Measurements from ENCODE around the gene IFIT1B. TPM values are rescaled to one million over a fixed set of nuclear protein-coding genes. Genes with fewer than 3 reads are reported as not detected.

IFIT1B gene
- polyA plus RNA-seq, 4 donors = 0.04 TPM; not detected in 3

DNA sequence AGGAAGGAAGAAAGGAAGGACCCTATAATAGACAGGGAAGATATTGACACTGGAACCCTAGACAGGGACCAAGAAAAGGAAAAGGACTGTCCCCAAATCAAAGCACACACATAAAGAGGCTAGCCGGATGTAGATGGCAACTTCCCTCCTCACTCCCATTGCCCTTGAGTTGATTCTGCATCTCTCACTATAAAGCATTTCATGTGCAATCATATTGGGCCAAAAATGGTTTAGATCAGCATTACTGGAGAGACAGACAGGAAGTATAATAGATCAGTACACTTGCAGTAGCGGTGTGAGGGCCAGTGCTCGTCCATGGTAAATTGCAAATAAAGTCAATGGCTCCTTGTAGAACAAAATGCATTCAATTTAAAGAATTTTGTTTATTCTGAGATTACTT is 41.6 kb upstream of the IFIT1B start:
- Histone ChIP-seq H3K9me3 (ENCODE audit: control insufficient read depth in 2 of 2, insufficient read depth in 1 of 2, low read depth in 1 of 2, low read length in 1 of 2) (no peaks in the 10 kb centered on the region), H3K4me1 (ENCODE audit: control insufficient read depth in 3 of 3, insufficient read depth in 2 of 3, low read depth in 1 of 3, low read length in 2 of 3) (peaks cover 5 to 42% (median 16%) of the 10 kb centered on the region in 3 donors), H3K27ac (ENCODE audit: low read depth in 1 of 3, low read length in 2 of 3) (peak overlapping the region in 1 of 3 donors; percentile 11), H3K4me3 (ENCODE audit: low read depth in 1 of 3, low read length in 3 of 3) (no peak overlapping the region), H3K36me3 (ENCODE audit: control insufficient read depth in 3 of 3, insufficient read depth in 2 of 3, low read depth in 1 of 3, low read length in 3 of 3) (peaks cover 5 to 11% (median 9%) of the 10 kb centered on the region in 3 donors), H3K27me3 (ENCODE audit: control insufficient read depth in 3 of 3, insufficient read depth in 3 of 3, low read length in 3 of 3) (no peaks in the 10 kb centered on the region)
- FAIRE-seq = no peak
- WGBS, 3 donors = 86 to 95% (median 94%) methylated on average over 3 of the region's 3 CpGs
- DNase-seq = no peak

GRCh38 chr10:89337484-89337883 is 40.4 kb upstream of the IFIT1B start:
- DNase-seq (peak in 1 of 2 donors; percentile 55), FAIRE-seq (no peak)
- Histone ChIP-seq H3K36me3 (ENCODE audit: control insufficient read depth in 3 of 3, insufficient read depth in 2 of 3, low read depth in 1 of 3, low read length in 3 of 3) (peaks cover 5 to 11% (median 9%) of the 10 kb centered on the region in 3 donors), H3K27ac (ENCODE audit: low read depth in 1 of 3, low read length in 2 of 3) (no peak overlapping the region), H3K4me1 (ENCODE audit: control insufficient read depth in 3 of 3, insufficient read depth in 2 of 3, low read depth in 1 of 3, low read length in 2 of 3) (peaks cover 9 to 47% (median 16%) of the 10 kb centered on the region in 3 donors), H3K9me3 (ENCODE audit: control insufficient read depth in 2 of 2, insufficient read depth in 1 of 2, low read depth in 1 of 2, low read length in 1 of 2) (no peaks in the 10 kb centered on the region), H3K4me3 (ENCODE audit: low read depth in 1 of 3, low read length in 3 of 3) (no peak overlapping the region), H3K27me3 (ENCODE audit: control insufficient read depth in 3 of 3, insufficient read depth in 3 of 3, low read length in 3 of 3) (no peaks in the 10 kb centered on the region)
- WGBS, 3 donors = 74 to 79% (median 77%) methylated on average over 6 of the region's 6 CpGs

DNA sequence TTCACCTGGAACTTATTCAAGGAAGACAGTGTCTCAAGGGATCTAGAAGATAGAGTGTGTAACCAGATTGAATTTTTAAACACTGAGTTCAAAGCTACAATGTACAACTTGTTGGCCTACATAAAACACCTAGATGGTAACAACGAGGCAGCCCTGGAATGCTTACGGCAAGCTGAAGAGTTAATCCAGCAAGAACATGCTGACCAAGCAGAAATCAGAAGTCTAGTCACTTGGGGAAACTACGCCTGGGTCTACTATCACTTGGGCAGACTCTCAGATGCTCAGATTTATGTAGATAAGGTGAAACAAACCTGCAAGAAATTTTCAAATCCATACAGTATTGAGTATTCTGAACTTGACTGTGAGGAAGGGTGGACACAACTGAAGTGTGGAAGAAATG is 39.1 kb upstream of the IFIT1B start:
- DNase-seq = no peak
- WGBS, 3 donors = 96 to 97% (median 96%) methylated on average over 3 of the region's 3 CpGs
- Histone ChIP-seq H3K4me1 (ENCODE audit: control insufficient read depth in 3 of 3, insufficient read depth in 2 of 3, low read depth in 1 of 3, low read length in 2 of 3) (peaks cover 6 to 43% (median 9%) of the 10 kb centered on the region in 3 donors), H3K27me3 (ENCODE audit: control insufficient read depth in 3 of 3, insufficient read depth in 3 of 3, low read length in 3 of 3) (no peaks in the 10 kb centered on the region), H3K27ac (ENCODE audit: low read depth in 1 of 3, low read length in 2 of 3) (no peak overlapping the region), H3K4me3 (ENCODE audit: low read depth in 1 of 3, low read length in 3 of 3) (no peak overlapping the region), H3K9me3 (ENCODE audit: control insufficient read depth in 2 of 2, insufficient read depth in 1 of 2, low read depth in 1 of 2, low read length in 1 of 2) (no peaks in the 10 kb centered on the region), H3K36me3 (ENCODE audit: control insufficient read depth in 3 of 3, insufficient read depth in 2 of 3, low read depth in 1 of 3, low read length in 3 of 3) (peaks cover 5 to 11% (median 9%) of the 10 kb centered on the region in 3 donors)
- no peak for FAIRE-seq

GRCh38 chr10:89339875-89340274 is 38.0 kb upstream of the IFIT1B start:
- Histone ChIP-seq H3K9me3 (ENCODE audit: control insufficient read depth in 2 of 2, insufficient read depth in 1 of 2, low read depth in 1 of 2, low read length in 1 of 2) (no peaks in the 10 kb centered on the region), H3K36me3 (ENCODE audit: control insufficient read depth in 3 of 3, insufficient read depth in 2 of 3, low read depth in 1 of 3, low read length in 3 of 3) (peaks cover 5 to 9% (median 9%) of the 10 kb centered on the region in 3 donors), H3K4me3 (ENCODE audit: low read depth in 1 of 3, low read length in 3 of 3) (no peak overlapping the region), H3K27ac (ENCODE audit: low read depth in 1 of 3, low read length in 2 of 3) (peak overlapping the region in 2 of 3 donors; percentile 37 to 68), H3K27me3 (ENCODE audit: control insufficient read depth in 3 of 3, insufficient read depth in 3 of 3, low read length in 3 of 3) (no peaks in the 10 kb centered on the region), H3K4me1 (ENCODE audit: control insufficient read depth in 3 of 3, insufficient read depth in 2 of 3, low read depth in 1 of 3, low read length in 2 of 3) (peaks cover 5 to 38% (median 9%) of the 10 kb centered on the region in 3 donors)
- no peak for DNase-seq
- WGBS, 3 donors = 80 to 84% (median 81%) methylated on average over 4 of the region's 4 CpGs
- no peak for FAIRE-seq

- Histone ChIP-seq H3K4me3 (ENCODE audit: low read depth in 1 of 3, low read length in 3 of 3) (no peak overlapping the region), H3K27me3 (ENCODE audit: control insufficient read depth in 3 of 3, insufficient read depth in 3 of 3, low read length in 3 of 3) (no peaks in the 10 kb centered on the region), H3K4me1 (ENCODE audit: control insufficient read depth in 3 of 3, insufficient read depth in 2 of 3, low read depth in 1 of 3, low read length in 2 of 3) (peaks cover 6 to 46% (median 7%) of the 10 kb centered on the region in 3 donors), H3K36me3 (ENCODE audit: control insufficient read depth in 3 of 3, insufficient read depth in 2 of 3, low read depth in 1 of 3, low read length in 3 of 3) (peaks cover 3 to 9% (median 9%) of the 10 kb centered on the region in 3 donors), H3K27ac (ENCODE audit: low read depth in 1 of 3, low read length in 2 of 3) (peak overlapping the region in 1 of 3 donors; percentile 84), H3K9me3 (ENCODE audit: control insufficient read depth in 2 of 2, insufficient read depth in 1 of 2, low read depth in 1 of 2, low read length in 1 of 2) (no peaks in the 10 kb centered on the region)
- FAIRE-seq = no peak
- DNase-seq = no peak
- 88 to 93% (median 88%) methylated on average over 3 of the region's 3 CpGs for WGBS, 3 donors
Measured at GRCh38 chr10:89341649-89342048, 36.2 kb upstream of the IFIT1B start.

GRCh38 chr10:89342206-89342958 is 35.5 kb upstream of the IFIT1B start:
- peak overlapping the region in 1 of 3 donors; percentile 26 for H3K27ac ChIP-seq (ENCODE audit: low read depth in 1 of 3, low read length in 2 of 3)
- FAIRE-seq = no peak
- H3K36me3 ChIP-seq (ENCODE audit: control insufficient read depth in 3 of 3, insufficient read depth in 2 of 3, low read depth in 1 of 3, low read length in 3 of 3) = peaks cover 3 to 9% (median 7%) of the 10 kb centered on the region in 3 donors
- H3K27me3 ChIP-seq (ENCODE audit: control insufficient read depth in 3 of 3, insufficient read depth in 3 of 3, low read length in 3 of 3) = no peaks in the 10 kb centered on the region
- 67 to 82% (median 78%) methylated on average over 3 of the region's 3 CpGs for WGBS, 3 donors
- H3K4me1 ChIP-seq (ENCODE audit: control insufficient read depth in 3 of 3, insufficient read depth in 2 of 3, low read depth in 1 of 3, low read length in 2 of 3) = peaks cover 5 to 53% (median 7%) of the 10 kb centered on the region in 3 donors
- DNase-seq = no peak
- H3K4me3 ChIP-seq (ENCODE audit: low read depth in 1 of 3, low read length in 3 of 3) = no peak overlapping the region
- H3K9me3 ChIP-seq (ENCODE audit: control insufficient read depth in 2 of 2, insufficient read depth in 1 of 2, low read depth in 1 of 2, low read length in 1 of 2) = no peaks in the 10 kb centered on the region

- Histone ChIP-seq H3K4me1 (ENCODE audit: control insufficient read depth in 3 of 3, insufficient read depth in 2 of 3, low read depth in 1 of 3, low read length in 2 of 3) (peaks cover 4 to 58% (median 5%) of the 10 kb centered on the region in 3 donors), H3K27me3 (ENCODE audit: control insufficient read depth in 3 of 3, insufficient read depth in 3 of 3, low read length in 3 of 3) (no peaks in the 10 kb centered on the region), H3K9me3 (ENCODE audit: control insufficient read depth in 2 of 2, insufficient read depth in 1 of 2, low read depth in 1 of 2, low read length in 1 of 2) (no peaks in the 10 kb centered on the region), H3K4me3 (ENCODE audit: low read depth in 1 of 3, low read length in 3 of 3) (no peak overlapping the region), H3K36me3 (ENCODE audit: control insufficient read depth in 3 of 3, insufficient read depth in 2 of 3, low read depth in 1 of 3, low read length in 3 of 3) (peaks cover 3 to 5% (median 5%) of the 10 kb centered on the region in 3 donors), H3K27ac (ENCODE audit: low read depth in 1 of 3, low read length in 2 of 3) (peak overlapping the region in 1 of 3 donors; percentile 5)
- no peak for FAIRE-seq
- no peak for DNase-seq
- WGBS, 3 donors = 88 to 94% (median 89%) methylated on average over 5 of the region's 5 CpGs
Measured at GRCh38 chr10:89343089-89343767, 34.6 kb upstream of the IFIT1B start.

GRCh38 chr10:89344156-89344555 is 33.7 kb upstream of the IFIT1B start:
- no peaks in the 10 kb centered on the region for H3K27me3 ChIP-seq (ENCODE audit: control insufficient read depth in 3 of 3, insufficient read depth in 3 of 3, low read length in 3 of 3)
- H3K9me3 ChIP-seq (ENCODE audit: control insufficient read depth in 2 of 2, insufficient read depth in 1 of 2, low read depth in 1 of 2, low read length in 1 of 2) = no peaks in the 10 kb centered on the region
- peaks cover 0 to 5% (median 0%) of the 10 kb centered on the region in 3 donors for H3K36me3 ChIP-seq (ENCODE audit: control insufficient read depth in 3 of 3, insufficient read depth in 2 of 3, low read depth in 1 of 3, low read length in 3 of 3)
- H3K4me1 ChIP-seq (ENCODE audit: control insufficient read depth in 3 of 3, insufficient read depth in 2 of 3, low read depth in 1 of 3, low read length in 2 of 3) = peaks cover 4 to 63% (median 4%) of the 10 kb centered on the region in 3 donors
- FAIRE-seq (no peak), DNase-seq (no peak)
- no peak overlapping the region for H3K4me3 ChIP-seq (ENCODE audit: low read depth in 1 of 3, low read length in 3 of 3)
- H3K27ac ChIP-seq (ENCODE audit: low read depth in 1 of 3, low read length in 2 of 3) = no peak overlapping the region
- WGBS, 3 donors = 71 to 77% (median 76%) methylated on average over 2 of the region's 2 CpGs

All from small intestine (tissue), 7 donors.